ENCODE results near the gene NUP153. TPM values are rescaled to one million over a fixed set of nuclear protein-coding genes. Genes with fewer than 3 reads are reported as not detected.
A peak's percentile ranks its signal among the peaks of the same experiment; 100 is the strongest.
"Not testable (repeated sequence)": the region's sequence is repeated elsewhere in the genome, so short reads cannot be mapped to it uniquely, and the experiment has no call there.

NUP153 gene
- total RNA-seq, 1 donor from 2014 or later: 68.7 TPM

DNA sequence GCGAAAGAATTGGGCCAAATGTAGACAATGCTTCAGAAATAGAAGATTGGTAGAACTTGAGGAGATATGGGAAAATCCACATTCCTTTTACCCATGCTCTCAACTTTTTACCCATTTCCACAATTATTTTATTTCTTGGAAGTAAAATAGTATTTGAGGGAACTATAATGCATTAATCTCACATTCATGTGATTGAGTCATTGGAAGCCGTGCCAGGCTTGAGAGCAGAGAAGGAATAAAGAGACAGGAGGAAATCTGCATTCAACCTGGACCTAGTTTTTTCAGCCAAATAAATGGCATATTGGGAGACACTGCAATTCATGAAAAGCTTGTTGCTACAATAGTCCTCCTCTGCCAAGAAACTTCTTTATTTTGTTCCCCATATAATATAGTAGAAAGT lies 2.8 kb upstream of the NUP153 start:
- no peaks in the 10 kb centered on the region for H3K36me3 ChIP-seq
- H3K4me3 Mint-ChIP-seq: no peak overlapping the region
- DNase-seq (ENCODE audit: low spot score): no peak
- H3K27ac Mint-ChIP-seq: no peak overlapping the region
- no peak overlapping the region for H2AFZ ChIP-seq (replicated peaks)
- peaks cover 6% of the 10 kb centered on the region for H3K4me1 ChIP-seq
- peaks cover 2% of the 10 kb centered on the region for H3K27me3 Mint-ChIP-seq (ENCODE audit: insufficient read depth, low read depth)
- H3K9ac ChIP-seq: no peak overlapping the region
- peaks cover 19% of the 10 kb centered on the region for H3K79me2 ChIP-seq (ENCODE audit: low read depth)
- TF ChIP-seq, protein P1, sequence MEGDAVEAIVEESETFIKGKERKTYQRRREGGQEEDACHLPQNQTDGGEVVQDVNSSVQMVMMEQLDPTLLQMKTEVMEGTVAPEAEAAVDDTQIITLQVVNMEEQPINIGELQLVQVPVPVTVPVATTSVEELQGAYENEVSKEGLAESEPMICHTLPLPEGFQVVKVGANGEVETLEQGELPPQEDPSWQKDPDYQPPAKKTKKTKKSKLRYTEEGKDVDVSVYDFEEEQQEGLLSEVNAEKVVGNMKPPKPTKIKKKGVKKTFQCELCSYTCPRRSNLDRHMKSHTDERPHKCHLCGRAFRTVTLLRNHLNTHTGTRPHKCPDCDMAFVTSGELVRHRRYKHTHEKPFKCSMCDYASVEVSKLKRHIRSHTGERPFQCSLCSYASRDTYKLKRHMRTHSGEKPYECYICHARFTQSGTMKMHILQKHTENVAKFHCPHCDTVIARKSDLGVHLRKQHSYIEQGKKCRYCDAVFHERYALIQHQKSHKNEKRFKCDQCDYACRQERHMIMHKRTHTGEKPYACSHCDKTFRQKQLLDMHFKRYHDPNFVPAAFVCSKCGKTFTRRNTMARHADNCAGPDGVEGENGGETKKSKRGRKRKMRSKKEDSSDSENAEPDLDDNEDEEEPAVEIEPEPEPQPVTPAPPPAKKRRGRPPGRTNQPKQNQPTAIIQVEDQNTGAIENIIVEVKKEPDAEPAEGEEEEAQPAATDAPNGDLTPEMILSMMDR (IDR thresholded peaks at IDR 0.05): no peak
- no peak for TF ChIP-seq EZH2 (IDR thresholded peaks at IDR 0.05)
- no peak for TF ChIP-seq EZH2phosphoT487 (IDR thresholded peaks at IDR 0.05)
- H3K9me3 ChIP-seq (ENCODE audit: low read depth): no peaks in the 10 kb centered on the region
- no peaks in the 10 kb centered on the region for H3K27me3 ChIP-seq
- H3K27ac ChIP-seq: no peak overlapping the region
- no peak overlapping the region for H3K4me3 ChIP-seq
- peaks cover under 1% of the 10 kb centered on the region for H3K9me3 Mint-ChIP-seq
- peaks cover 12% of the 10 kb centered on the region for H3F3A ChIP-seq (ENCODE audit: low read depth)
- peaks cover 4% of the 10 kb centered on the region for H3K36me3 Mint-ChIP-seq
- no peaks in the 10 kb centered on the region for H4K20me1 ChIP-seq (ENCODE audit: low read depth)
- H3K4me1 Mint-ChIP-seq: peaks cover 15% of the 10 kb centered on the region
- H3K4me2 ChIP-seq: no peak overlapping the region

DNA sequence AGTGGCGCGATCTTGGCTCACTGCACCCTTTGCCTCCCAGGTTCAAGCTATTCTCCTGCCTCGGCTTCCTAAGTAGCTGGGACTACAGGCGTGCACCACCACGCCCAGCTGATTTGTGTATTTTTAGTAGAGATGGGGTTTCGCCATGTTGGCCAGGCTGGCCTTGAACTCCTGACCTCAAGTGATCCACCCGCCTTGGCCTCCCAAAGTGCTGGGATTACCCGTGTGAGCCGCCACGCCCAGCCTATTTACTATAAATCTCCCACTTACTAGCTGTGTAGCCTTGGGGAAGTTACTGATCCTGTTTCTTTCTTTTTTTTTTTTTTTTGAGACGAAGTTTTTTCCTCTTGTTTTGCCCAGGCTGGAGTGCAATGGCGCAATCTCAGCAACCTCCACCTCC lies 1.3 kb upstream of the NUP153 start:
- H3K4me3 ChIP-seq; H3K4me2 ChIP-seq; H4K20me1 ChIP-seq (ENCODE audit: low read depth); H3K36me3 ChIP-seq; H3K9ac ChIP-seq; H3K27ac ChIP-seq; DNase-seq (ENCODE audit: low spot score); H3K9me3 ChIP-seq (ENCODE audit: low read depth); H3K27ac Mint-ChIP-seq; H3K27me3 Mint-ChIP-seq (ENCODE audit: insufficient read depth, low read depth); H2AFZ ChIP-seq (replicated peaks); H3K9me3 Mint-ChIP-seq; H3K4me1 ChIP-seq; H3K27me3 ChIP-seq: not testable (repeated sequence)
- H3F3A ChIP-seq (ENCODE audit: low read depth): peaks cover 12% of the 10 kb centered on the region
- Mint-ChIP-seq H3K36me3 (peaks cover 11% of the 10 kb centered on the region), H3K4me3 (peak overlapping the region; percentile 13), H3K4me1 (peaks cover 18% of the 10 kb centered on the region)
- peaks cover 33% of the 10 kb centered on the region for H3K79me2 ChIP-seq (ENCODE audit: low read depth)

DNA sequence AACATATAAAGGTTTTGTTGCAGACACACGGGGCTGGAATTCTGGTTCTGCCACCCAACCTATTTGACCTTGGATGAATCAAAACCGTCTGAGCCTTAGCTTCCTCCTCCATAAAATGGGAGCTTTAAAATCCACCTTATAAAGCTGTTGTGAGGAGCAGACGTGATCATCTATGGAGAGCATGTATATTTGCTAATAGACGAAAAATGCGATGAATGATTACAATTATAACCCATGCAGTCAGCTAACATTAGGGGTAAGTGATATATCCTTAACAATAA lies 586 bp upstream of the NUP153 start:
- peaks cover 3% of the 10 kb centered on the region for H3K9me3 Mint-ChIP-seq
- peaks cover 11% of the 10 kb centered on the region for H3K36me3 Mint-ChIP-seq
- Histone ChIP-seq H3K4me3 (peak overlapping the region; percentile 69), H4K20me1 (ENCODE audit: low read depth) (peaks cover 9% of the 10 kb centered on the region), H3K4me1 (peaks cover under 1% of the 10 kb centered on the region), H3K9me3 (ENCODE audit: low read depth) (no peaks in the 10 kb centered on the region), H3K4me2 (peak overlapping the region; percentile 78), H2AFZ (replicated peaks) (peak overlapping the region; percentile 74), H3K9ac (no peak overlapping the region), H3F3A (ENCODE audit: low read depth) (peaks cover 12% of the 10 kb centered on the region), H3K36me3 (no peaks in the 10 kb centered on the region), H3K79me2 (ENCODE audit: low read depth) (peaks cover 41% of the 10 kb centered on the region), H3K27me3 (no peaks in the 10 kb centered on the region), H3K27ac (no peak overlapping the region)
- H3K27me3 Mint-ChIP-seq (ENCODE audit: insufficient read depth, low read depth): peaks cover 2% of the 10 kb centered on the region
- peak overlapping the region; percentile 98 for H3K27ac Mint-ChIP-seq
- no peak for DNase-seq (ENCODE audit: low spot score)
- peaks cover 13% of the 10 kb centered on the region for H3K4me1 Mint-ChIP-seq
- no peak for TF ChIP-seq EZH2phosphoT487 (IDR thresholded peaks at IDR 0.05)
- TF ChIP-seq, protein P1 (IDR thresholded peaks at IDR 0.05): no peak
- no peak for TF ChIP-seq EZH2 (IDR thresholded peaks at IDR 0.05)
- H3K4me3 Mint-ChIP-seq: peak overlapping the region; percentile 98

DNA sequence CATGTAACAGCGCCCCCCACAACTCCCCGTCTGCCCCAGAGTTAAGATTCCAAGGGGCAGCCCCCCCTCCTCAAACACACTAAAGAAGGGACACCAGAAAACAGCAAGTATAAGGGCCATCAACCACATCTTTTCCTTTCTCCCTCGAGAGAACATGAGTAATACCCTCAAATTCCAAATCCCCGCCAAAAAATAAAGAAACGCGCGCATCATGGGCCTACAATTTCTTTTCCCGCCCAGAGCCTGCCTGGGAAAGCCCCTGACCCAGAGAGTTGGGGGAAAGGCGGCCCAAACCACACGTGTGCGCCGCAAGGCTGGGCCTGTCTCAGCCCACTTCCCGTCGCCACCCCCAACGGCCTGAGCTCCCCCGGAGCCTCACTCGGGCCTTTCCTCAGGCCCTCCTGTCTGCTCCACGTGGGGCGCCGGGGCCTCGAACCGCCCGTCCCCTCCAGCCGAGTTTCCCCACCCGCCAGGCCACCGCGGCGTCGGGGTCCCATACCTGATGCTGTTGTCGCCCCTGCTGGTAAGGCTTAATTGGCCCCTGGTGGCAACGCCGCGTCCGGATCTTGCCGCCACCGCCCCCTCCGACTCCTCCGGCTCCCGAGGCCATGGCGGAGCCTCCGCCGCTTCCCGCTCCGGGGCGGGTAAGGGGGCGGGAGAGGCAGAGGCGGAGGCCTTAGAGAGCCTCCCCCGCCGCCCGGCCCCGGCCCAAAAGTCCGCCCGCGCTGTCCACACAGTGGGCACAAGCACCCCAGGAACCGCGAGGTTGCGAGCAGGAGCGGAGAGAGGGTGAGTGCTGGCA lies 746 bp downstream of the NUP153 start:
- Mint-ChIP-seq H3K27me3 (ENCODE audit: insufficient read depth, low read depth) (peaks cover 2% of the 10 kb centered on the region), H3K4me3 (peak overlapping the region; percentile 98), H3K4me1 (peaks cover 13% of the 10 kb centered on the region), H3K36me3 (peaks cover 14% of the 10 kb centered on the region), H3K27ac (peak overlapping the region; percentile 96), H3K9me3 (peaks cover 3% of the 10 kb centered on the region)
- Histone ChIP-seq H3K27ac (peak overlapping the region; percentile 94), H3K9me3 (ENCODE audit: low read depth) (no peaks in the 10 kb centered on the region), H3K79me2 (ENCODE audit: low read depth) (peaks cover 54% of the 10 kb centered on the region), H4K20me1 (ENCODE audit: low read depth) (peaks cover 13% of the 10 kb centered on the region), H2AFZ (replicated peaks) (peak overlapping the region; percentile 6), H3F3A (ENCODE audit: low read depth) (peaks cover 12% of the 10 kb centered on the region), H3K36me3 (no peaks in the 10 kb centered on the region), H3K9ac (peak overlapping the region; percentile 75), H3K4me1 (no peaks in the 10 kb centered on the region), H3K4me3 (peak overlapping the region; percentile 69), H3K27me3 (no peaks in the 10 kb centered on the region), H3K4me2 (peak overlapping the region; percentile 85)
- TF ChIP-seq EZH2phosphoT487 (IDR thresholded peaks at IDR 0.05) (no peak), EZH2 (IDR thresholded peaks at IDR 0.05) (no peak)
- TF ChIP-seq, protein P1 (IDR thresholded peaks at IDR 0.05): peak; percentile 8
- peak; percentile 86 for DNase-seq (ENCODE audit: low spot score)

All from neural progenitor cell (in vitro differentiated cells).